Central memory CD8-positive, alpha-beta T cell (primary cell): ENCODE measurements around the gene CAPN8.

Source experiments
- ATAC-seq: fragments of 150-1000 bp; cut with Tn5 transposase; replicated peaks from 2 replicates; pipeline ENCODE4 v1.10.0; 2022; ENCODE audit warnings: mild to moderate bottlenecking, moderate FRiP score, moderate number of reproducible peaks; ENCODE audit not compliant: poor library complexity, severe bottlenecking; ENCODE audit errors: extremely low read depth
- DNase-seq, 2 donors: peaks; one replicate each; pipeline ENCODE4 v3.0.0; 2021; ENCODE audit warnings: low spot score in 2 of 2
- H3K27ac Mint-ChIP-seq: one replicate; pipeline ENCODE4 v1.8.0; 2022; ENCODE audit warnings: low read depth, mild to moderate bottlenecking, moderate library complexity, mixed read lengths
- H3K27me3 Mint-ChIP-seq: one replicate; pipeline ENCODE4 v1.8.0; 2022; ENCODE audit warnings: mixed read lengths
- H3K36me3 Mint-ChIP-seq: one replicate; pipeline ENCODE4 v1.8.0; 2022; ENCODE audit warnings: mild to moderate bottlenecking, moderate library complexity, mixed read lengths; ENCODE audit not compliant: insufficient read depth
- H3K4me1 Mint-ChIP-seq: one replicate; pipeline ENCODE4 v1.8.0; 2022; ENCODE audit warnings: mixed read lengths
- H3K4me3 Mint-ChIP-seq: one replicate; pipeline ENCODE4 v1.8.0; 2022; ENCODE audit warnings: mild to moderate bottlenecking, moderate library complexity, mixed read lengths
- H3K9me3 Mint-ChIP-seq: one replicate; pipeline ENCODE4 v1.8.0; 2022; ENCODE audit warnings: mixed read lengths

The CAPN8 gene

GRCh38 chr1:223708651-223709268 lies 43.3 kb upstream of the CAPN8 start:
- DNase-seq = no peak
- no peaks in the 10 kb centered on the region for H3K27me3 Mint-ChIP-seq
- no peak overlapping the region for H3K4me3 Mint-ChIP-seq
- peak overlapping the region; percentile 67 for H3K27ac Mint-ChIP-seq
- H3K4me1 Mint-ChIP-seq = peaks cover 31% of the 10 kb centered on the region
- no peak for ATAC-seq
- no peaks in the 10 kb centered on the region for H3K9me3 Mint-ChIP-seq
- H3K36me3 Mint-ChIP-seq = peaks cover 7% of the 10 kb centered on the region

GRCh38 chr1:223708001-223708359 lies 42.5 kb upstream of the CAPN8 start:
- Mint-ChIP-seq H3K27ac (no peak overlapping the region), H3K4me3 (no peak overlapping the region), H3K4me1 (peaks cover 25% of the 10 kb centered on the region), H3K36me3 (peaks cover 5% of the 10 kb centered on the region), H3K27me3 (no peaks in the 10 kb centered on the region), H3K9me3 (no peaks in the 10 kb centered on the region)
- ATAC-seq = no peak
- no peak for DNase-seq

DNA sequence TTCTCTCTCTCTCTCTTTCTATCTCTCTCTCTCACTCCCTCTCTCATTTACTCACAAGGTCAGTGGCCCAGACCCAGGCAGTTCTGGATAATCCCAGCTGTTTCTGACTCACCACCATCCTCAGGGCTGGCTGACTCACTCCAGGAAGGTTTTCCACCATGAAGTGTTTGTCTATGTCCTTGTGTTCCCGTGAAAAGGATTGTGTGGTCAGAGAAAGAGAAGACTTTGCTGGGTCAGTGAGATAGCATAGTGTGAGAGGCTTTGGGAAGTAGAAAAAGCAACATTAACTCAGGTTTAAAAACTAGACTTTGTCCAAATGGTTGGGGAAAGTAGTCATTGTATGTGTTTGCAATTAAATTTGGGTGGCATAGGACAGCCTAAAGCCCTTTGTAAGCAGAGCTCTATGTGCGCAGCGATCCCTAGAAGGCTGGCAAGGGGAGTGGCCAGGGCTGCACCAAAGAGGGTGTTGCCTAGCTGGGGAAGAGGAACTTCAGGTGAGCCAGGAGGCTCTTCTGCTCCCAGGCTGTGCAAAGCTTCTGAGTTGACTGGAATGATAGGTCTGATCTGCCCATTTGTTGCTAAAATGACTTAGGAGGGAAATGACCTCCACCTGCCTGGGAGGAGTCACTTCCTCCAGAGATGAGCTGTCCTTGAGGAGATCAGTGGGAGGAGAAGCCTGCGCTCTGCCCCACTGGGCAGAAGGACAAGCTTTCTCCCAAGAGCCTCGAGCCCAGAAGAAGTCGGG lies 41.9 kb upstream of the CAPN8 start:
- no peak for ATAC-seq

DNA sequence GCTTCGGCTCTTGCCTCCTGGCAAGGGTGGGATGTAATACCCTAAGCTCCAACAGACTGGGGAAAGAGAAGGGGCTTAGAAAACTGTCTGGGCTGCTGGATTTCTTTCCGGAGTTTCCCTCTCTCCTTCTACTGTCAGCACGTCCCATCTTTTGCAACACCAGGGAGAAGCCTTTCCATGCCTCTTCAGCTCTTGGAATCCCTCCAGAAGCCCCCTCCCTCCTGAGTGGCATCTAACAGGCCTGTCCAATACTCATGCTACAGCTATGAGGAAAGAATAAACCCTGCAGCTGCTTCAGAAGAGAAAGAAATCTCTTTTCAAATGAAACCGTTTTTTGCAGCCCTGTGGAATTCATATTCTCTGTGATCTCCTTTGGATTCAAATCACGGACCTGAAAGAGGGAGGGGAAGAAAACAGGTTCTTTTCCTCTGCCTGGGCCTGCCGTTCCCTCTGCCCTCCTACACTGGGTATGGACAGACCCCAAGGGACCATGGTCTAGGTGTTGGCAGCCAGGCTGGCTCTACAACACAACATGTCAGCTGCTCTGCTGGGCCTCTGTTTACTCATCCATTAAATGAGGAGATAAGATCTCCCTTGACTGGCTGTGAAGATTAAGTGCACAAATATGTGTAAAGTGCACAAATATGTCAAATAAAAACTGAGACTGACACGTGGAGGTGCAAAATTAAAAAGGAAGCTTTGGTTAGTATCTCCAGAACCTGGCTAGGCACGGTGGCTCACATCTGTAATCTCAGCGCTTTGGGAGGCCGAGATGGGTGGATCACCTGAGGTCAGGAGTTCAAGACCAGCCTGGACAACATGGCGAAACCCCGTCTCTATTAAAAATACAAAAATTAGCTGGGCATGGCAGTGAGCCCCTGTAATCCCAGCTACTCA lies 40.8 kb upstream of the CAPN8 start:
- Mint-ChIP-seq H3K27ac (no peak overlapping the region), H3K4me3 (no peak overlapping the region), H3K9me3 (no peaks in the 10 kb centered on the region), H3K4me1 (peaks cover 20% of the 10 kb centered on the region), H3K27me3 (no peaks in the 10 kb centered on the region), H3K36me3 (peaks cover 3% of the 10 kb centered on the region)
- ATAC-seq (no peak), DNase-seq (no peak)

More for the DNA sequence above, 41.9 kb upstream of the CAPN8 start:
- DNase-seq = no peak
- Mint-ChIP-seq H3K4me1 (peaks cover 25% of the 10 kb centered on the region), H3K9me3 (no peaks in the 10 kb centered on the region), H3K4me3 (no peak overlapping the region), H3K27me3 (no peaks in the 10 kb centered on the region), H3K36me3 (peaks cover 4% of the 10 kb centered on the region), H3K27ac (no peak overlapping the region)

DNA sequence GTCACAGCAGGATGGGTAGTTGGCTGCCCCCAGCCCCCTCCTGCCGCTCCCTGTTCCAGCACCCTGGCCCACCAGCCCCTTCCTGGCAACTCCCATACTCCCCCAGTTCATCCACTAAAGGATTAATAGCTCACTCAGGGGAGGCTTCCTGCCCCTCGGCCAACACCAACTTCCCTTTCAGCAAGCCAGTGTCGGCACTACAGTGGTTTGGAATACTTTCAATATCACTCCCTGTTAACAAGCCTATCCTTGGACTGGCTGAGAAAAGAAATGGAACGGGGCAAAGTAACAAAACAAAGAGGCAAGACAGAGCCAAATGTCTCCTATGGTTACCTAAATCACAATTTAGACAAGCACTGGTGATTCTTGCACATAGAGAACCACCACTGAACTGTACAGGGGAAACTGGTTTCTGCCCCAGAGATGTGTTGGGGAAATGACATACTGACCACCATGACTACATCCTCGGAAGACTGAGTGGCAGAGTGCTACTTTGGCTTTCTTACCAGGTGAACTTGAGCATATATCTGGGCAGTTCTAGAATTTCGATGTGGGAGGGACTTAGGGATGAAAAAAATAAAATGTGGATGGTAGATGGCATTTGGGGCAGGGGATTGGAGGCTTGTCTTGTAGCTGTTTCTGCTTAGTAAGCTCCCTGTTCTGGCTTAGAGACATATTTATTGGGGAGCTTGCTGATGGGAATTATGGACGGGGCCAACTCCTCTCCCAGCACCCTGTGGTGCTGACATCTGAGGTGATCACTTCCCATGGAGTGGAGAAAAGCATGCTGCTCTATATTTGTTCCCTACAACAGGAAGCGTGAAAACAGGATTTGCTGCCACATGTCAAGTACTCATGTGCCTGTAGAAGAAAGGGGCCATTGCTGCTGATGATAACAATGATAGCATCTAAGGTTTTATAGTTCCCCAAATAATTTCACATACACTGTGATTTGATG lies 39.7 kb upstream of the CAPN8 start:
- no peak overlapping the region for H3K27ac Mint-ChIP-seq
- ATAC-seq = no peak

DNA sequence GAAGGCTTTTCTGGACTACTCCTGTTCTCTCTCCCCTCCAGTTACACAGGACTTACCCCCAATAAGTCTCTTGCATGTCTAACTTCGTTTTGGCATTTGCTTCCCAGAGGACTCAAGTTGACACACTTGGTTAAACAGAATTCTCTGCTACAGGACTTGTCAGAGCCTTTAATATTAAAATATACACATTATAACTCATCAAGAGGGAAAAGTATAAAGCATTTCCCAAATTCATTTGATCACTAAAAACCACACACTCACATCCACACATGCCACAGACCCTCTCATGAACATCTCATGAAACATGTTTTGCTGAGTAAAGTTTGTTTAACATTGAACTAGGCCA lies 38.1 kb upstream of the CAPN8 start:
- DNase-seq (no peak), ATAC-seq (no peak)
- H3K27me3 Mint-ChIP-seq = no peaks in the 10 kb centered on the region
- H3K4me3 Mint-ChIP-seq = no peak overlapping the region
- H3K27ac Mint-ChIP-seq = no peak overlapping the region
- peaks cover 1% of the 10 kb centered on the region for H3K36me3 Mint-ChIP-seq
- H3K4me1 Mint-ChIP-seq = peaks cover 9% of the 10 kb centered on the region
- H3K9me3 Mint-ChIP-seq = no peaks in the 10 kb centered on the region

More for the DNA sequence above, 39.7 kb upstream of the CAPN8 start:
- no peaks in the 10 kb centered on the region for H3K9me3 Mint-ChIP-seq
- H3K36me3 Mint-ChIP-seq = peaks cover 1% of the 10 kb centered on the region
- no peak overlapping the region for H3K4me3 Mint-ChIP-seq
- no peaks in the 10 kb centered on the region for H3K27me3 Mint-ChIP-seq
- DNase-seq = no peak
- H3K4me1 Mint-ChIP-seq = peaks cover 13% of the 10 kb centered on the region

DNA sequence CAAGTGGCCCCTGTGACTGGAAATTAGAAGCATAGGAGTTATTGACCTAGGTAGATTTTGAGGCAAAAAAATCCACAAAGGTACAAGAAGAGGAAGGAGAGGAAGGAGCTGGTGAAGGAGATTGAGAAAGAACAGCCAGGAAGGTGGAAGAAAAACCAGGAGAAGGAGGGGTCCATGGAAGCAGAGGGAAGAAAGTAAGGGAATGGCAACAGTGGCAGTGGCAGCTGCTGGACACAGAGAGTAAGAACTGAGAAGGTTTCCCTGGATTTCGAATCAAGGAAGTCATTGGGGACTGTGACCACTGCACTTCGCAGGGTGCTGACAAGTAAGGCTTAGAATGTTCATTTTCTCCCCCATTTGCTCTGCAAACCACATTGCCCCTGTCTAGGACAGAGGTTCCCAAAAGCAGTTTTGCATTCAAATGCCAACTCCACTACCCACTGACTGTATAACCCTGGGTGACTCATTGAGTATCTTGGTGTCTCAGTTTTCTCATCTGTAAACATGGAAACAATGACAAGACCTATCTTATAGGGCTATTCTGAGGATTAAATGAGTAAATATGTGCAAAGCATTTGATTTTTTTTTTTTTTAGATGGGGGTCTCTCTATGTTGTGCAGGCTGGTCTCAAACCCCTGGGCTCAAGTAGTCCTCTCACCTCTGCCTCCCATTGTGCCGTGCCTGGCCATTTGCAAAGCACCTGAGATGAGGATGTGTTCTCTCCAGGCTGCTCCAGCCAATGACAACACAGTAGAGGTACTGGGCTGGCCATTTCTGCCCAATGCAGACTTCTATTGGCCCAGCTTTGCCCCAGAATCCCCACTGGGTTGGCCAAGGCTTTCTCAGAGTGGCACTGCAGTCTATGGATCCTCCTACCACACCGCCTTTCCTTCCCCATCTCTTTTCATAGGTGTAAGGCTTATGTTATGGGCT lies 37.5 kb upstream of the CAPN8 start:
- no peaks in the 10 kb centered on the region for H3K27me3 Mint-ChIP-seq
- no peaks in the 10 kb centered on the region for H3K9me3 Mint-ChIP-seq
- H3K36me3 Mint-ChIP-seq = peaks cover 1% of the 10 kb centered on the region
- DNase-seq = no peak
- ATAC-seq = no peak
- no peak overlapping the region for H3K27ac Mint-ChIP-seq
- no peak overlapping the region for H3K4me3 Mint-ChIP-seq
- peaks cover 5% of the 10 kb centered on the region for H3K4me1 Mint-ChIP-seq

DNA sequence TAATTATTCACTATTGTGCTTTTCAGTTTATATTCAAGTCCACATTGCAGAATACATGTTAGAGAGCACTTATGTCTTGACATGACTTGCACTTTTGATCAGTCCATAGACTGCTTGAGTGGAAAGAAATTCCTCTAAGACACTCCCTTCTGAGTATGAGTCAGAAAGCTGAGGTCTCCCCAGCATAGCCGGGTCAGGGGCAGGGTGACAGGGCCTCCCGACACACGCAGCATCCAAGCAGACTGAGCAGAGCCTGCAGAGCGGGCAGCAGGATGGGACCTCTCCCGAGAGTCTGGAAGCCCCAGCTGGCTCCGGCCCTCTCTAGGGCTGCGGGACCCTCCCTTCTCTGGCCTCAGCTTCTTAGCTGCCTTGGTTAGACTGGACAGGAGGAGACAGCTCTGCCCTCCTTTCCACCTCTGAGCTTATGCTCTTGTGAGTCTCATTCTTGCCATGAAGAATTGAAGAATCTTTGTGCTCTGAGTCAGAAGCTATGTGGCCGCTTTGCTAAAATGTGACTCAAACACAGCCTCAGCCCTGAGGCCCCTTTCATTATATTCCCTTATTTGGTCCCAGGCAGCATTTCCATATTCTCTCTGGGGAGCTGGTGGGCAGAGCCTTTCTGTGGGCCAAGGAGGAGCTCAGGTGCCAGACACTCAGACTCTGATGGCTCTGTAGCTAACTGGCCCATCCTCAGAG lies 35.6 kb upstream of the CAPN8 start:
- peaks cover 1% of the 10 kb centered on the region for H3K36me3 Mint-ChIP-seq
- no peak overlapping the region for H3K4me3 Mint-ChIP-seq
- ATAC-seq = no peak
- no peak for DNase-seq
- peaks cover 5% of the 10 kb centered on the region for H3K4me1 Mint-ChIP-seq
- H3K9me3 Mint-ChIP-seq = no peaks in the 10 kb centered on the region
- no peaks in the 10 kb centered on the region for H3K27me3 Mint-ChIP-seq
- H3K27ac Mint-ChIP-seq = no peak overlapping the region

DNA sequence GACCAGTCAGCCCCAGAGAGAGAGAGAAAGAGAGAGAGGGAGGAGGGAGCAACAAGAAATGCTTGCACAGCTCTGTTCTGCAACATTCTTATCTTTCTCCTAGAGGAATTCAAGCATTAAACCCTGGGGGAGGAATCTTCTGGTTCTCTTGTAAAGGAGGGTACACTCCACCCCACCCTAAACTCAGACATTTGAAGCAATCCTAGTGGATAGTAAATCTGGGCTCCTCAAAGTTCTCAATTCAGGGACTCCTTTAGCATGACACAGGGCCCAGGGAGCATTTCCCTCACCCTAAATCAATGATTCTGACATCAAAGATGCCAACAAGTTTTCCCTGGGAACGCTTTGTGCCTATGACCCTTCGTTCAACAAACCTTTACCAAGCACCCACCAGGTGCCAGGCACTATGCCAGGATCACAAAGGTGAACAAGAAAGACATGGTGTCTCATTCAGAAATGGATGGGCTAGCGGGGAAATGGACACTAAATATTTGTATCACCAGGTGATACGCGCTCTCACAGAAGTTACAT lies 35.0 kb upstream of the CAPN8 start:
- Mint-ChIP-seq H3K9me3 (no peaks in the 10 kb centered on the region), H3K27ac (no peak overlapping the region), H3K4me3 (no peak overlapping the region), H3K36me3 (peaks cover 1% of the 10 kb centered on the region), H3K4me1 (peaks cover 5% of the 10 kb centered on the region), H3K27me3 (no peaks in the 10 kb centered on the region)
- DNase-seq (no peak), ATAC-seq (no peak)

- no peak overlapping the region for H3K27ac Mint-ChIP-seq
These were observed 30.4 kb upstream of the CAPN8 start for GRCh38 chr1:223695941-223696340.

More at GRCh38 chr1:223695941-223696340, 30.4 kb upstream of the CAPN8 start:
- ATAC-seq (no peak), DNase-seq (no peak)
- H3K36me3 Mint-ChIP-seq = no peaks in the 10 kb centered on the region
- no peak overlapping the region for H3K4me3 Mint-ChIP-seq
- H3K9me3 Mint-ChIP-seq = no peaks in the 10 kb centered on the region
- H3K4me1 Mint-ChIP-seq = no peaks in the 10 kb centered on the region
- H3K27me3 Mint-ChIP-seq = no peaks in the 10 kb centered on the region
